HG02943 (cell line): Measurements from ENCODE around the gene RNASEH2C.
"Not testable (repeated sequence)": the region's sequence is repeated elsewhere in the genome, so short reads cannot be mapped to it uniquely, and the experiment has no call there.

Experiments used
- ATAC-seq: cut with Tn5 transposase; IDR thresholded peaks from one replicate; pipeline ENCODE4 v1.9.1; 2021; ENCODE audit warnings: mild to moderate bottlenecking, low read depth, moderate library complexity; ENCODE audit not compliant: unreplicated experiment

RNASEH2C gene

DNA sequence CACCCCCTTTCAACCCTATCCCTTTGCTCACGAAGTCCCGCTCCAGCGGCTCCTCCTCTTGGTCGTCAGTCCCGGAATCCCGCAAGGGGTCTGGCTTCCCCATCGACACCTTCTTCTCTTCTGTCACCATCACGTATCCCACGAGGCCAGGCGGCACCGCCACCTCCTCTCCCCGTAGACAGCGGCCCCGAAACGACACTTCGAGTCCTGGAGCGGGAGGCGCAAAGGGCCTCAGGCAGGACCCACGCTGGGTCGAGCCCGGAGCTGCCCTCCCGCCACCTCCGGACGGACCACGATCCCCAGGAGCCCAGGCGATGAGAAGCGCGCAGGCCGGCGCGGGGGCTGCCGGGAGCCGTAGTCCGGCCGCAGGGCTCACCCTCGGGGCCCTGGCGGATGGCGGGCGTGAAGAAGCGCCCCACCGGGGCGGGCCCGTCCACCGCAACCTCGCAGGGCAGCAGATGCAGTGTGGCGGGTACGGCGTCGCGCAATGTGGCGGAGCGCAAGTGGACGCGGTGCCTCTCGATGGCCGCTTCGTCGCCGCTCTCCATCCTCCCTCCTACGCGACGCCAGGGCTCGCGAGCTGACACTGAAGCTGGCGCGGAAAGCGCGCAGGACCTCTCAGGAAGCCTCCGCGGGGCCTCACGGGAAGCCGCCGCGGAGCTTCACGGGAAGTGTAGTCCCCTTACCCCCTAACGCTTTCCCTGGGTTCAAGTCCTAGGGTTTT is at the start of gene RNASEH2C:
RNASEH2C (minus strand) TSS at position 588 of the 724 bp plus-strand sequence; CDS start at position 548, 40 bp downstream.
- peak; percentile 55 for ATAC-seq

DNA sequence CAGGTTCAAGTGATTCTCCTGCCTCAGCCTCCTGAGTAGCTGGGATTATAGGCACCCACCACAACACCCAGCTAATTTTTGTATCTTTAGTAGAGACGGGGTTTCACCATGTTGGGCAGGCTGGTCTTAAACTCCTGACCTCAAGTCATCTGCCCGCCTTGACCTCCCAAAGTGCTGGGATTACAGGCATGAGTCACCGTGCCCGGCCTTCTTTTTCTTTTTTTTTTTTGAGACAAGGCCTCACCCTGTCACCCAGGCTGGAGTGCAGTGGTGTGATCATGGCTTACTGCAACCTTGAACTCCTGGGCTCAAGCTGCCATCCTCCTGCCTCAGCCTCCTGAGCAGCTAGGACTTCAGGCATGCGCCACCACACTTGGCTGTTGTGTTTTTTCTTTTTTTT is 47.2 kb upstream of the RNASEH2C start:
- not testable (repeated sequence) for ATAC-seq

DNA sequence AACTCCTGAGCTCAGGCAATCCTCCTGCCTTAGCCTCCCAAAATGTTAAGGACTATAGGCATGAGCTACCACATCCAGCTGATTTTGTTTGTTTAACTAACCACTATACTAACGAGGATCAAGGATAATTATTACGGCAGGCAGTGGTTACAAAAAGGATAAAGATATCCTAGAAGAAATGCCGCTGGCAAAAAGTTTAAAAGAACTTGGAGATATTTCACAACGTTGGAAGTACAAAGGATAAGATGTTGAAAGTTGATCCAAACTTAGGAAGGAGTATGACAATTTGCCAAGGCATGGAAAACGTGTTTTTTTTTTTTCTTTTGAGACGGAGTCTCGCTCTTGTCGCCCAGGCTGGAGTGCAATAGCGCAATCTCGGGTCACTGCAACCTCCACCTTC is 46.8 kb upstream of the RNASEH2C start:
- no peak for ATAC-seq

DNA sequence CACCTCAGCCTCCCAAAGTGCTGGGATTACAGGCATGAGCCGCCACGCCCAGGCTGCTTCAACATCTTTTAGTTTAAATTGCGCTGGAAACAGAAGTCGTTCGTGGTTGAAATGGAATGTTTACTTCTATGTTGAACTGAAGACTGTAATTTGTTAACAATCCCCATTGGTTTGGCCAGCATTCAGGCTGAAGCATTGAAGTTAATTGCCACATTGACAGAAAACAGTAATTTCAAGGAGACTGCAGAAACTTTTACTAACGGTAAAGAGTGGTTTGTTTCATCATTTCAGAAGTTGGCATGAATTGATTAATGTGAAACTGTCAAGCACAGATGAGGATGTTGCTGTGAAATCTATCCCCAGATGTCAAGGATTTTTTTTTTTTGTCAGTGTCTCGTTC is 45.9 kb upstream of the RNASEH2C start:
- no peak for ATAC-seq

DNA sequence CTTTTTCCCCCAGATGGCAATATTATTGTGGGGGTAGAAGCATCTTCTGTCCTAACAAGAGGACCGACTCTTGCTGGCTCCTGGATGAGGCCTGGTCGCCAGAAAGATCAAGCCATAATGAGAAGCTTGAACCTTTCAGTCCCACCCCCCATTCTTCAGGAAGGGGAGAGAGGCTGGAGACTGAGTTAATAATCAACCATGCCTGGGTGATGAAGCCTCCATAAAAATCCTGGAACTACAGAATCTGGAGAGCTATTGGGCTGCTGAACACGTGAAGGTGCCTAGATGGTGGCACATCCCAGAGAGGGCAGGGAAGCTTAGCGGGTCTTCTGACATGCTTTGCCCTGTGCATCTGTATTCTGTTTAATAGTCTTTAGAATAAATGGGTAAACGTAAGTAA is 43.8 kb upstream of the RNASEH2C start:
- no peak for ATAC-seq

DNA sequence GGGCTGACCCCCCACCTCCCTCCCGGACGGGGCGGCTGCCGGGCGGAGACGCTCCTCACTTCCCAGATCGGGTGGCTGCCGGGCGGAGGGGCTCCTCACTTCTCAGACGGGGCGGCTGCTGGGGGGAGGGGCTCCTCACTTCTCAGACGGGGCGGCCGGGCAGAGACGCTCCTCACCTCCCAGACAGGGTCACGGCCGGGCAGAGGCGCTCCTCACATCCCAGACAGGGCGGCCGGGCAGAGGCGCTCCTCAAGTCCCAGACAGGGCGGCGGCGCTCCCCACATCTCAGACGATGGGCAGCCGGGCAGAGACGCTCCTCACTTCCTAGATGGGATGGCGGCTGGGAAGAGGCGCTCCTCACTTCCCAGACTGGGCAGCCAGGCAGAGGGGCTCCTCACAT is 42.2 kb upstream of the RNASEH2C start:
- ATAC-seq, result not testable (repeated sequence)

DNA sequence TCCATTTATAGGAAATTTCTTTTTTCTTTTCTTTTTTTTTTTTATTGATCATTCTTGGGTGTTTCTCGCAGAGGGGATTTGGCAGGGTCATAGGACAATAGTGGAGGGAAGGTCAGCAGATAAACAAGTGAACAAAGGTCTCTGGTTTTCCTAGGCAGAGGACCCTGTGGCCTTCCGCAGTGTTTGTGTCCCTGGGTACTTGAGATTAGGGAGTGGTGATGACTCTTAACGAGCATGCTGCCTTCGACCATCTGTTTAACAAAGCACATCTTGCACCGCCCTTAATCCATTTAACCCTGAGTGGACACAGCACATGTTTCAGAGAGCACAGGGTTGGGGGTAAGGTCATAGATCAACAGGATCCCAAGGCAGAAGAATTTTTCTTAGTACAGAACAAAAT is 41.6 kb upstream of the RNASEH2C start:
- ATAC-seq, result not testable (repeated sequence)

DNA sequence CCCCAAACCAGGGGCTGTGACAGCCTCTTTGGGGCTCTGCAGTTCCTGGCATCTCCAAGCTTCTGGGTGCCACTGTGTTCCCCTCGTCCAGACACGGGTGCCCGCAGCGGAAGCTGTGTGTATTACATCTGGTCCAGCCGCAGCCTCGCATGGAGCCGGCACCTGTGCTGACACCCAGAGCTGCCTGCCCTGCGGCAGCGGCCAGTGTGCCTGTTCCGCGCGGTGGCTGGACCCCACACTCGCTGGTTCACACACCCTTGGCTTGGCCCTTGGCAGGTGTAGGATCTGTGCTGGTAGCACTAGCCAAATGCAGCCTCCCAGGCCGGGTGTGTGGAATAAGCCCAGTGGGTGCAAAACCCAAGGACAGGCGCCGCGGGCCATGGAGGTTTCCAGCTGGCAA is 24.5 kb upstream of the RNASEH2C start:
- no peak for ATAC-seq

DNA sequence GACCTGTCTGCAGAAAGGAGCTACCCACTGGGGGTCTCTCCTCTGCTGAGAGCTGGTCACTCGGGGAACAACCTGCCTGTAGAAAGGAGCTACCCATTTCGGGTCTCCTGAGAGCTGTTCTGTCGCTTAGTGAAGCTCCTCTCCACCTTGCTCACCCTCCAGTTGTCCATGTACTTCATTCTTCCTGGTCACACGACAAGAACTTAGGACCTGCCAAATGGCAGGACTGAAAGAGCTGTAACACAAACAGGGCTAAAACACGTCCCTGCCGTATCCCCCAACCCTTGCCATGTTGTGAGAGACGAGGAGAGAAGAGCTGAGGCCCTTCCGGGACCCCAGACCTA is 24.1 kb upstream of the RNASEH2C start:
- ATAC-seq, result no peak

DNA sequence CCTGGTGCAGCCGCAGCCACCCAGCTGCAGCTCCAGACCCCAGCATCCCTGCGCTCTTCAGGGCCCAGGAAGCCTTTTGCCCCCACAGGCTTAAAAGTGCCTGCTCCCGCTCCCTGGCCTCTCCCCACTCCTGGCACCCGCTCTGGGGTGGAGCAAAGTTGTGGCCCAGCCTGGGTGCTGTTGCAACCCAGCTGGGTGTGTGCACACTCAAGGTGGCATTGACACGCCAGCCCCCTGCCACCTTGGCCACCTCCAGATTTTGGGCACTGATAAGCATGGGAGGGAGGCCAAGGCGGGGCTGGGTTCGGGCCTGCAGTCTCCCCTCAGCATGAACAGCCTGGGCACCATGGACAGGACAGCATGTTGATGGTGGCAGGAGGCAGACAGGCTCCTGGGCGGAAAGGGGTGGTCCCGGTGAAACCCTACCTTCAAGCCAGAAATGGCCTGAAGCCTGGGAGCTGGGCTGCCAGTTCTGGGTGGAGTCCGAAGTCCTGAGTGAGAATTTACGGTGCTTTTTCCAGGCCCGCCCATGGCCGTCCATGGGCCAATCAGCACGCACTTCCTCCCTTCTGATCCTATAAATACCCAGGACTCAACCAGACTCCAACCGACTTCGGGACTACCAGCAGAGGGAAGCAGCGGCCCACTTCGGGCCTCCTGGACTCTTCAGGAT is 23.6 kb upstream of the RNASEH2C start:
- no peak for ATAC-seq

DNA sequence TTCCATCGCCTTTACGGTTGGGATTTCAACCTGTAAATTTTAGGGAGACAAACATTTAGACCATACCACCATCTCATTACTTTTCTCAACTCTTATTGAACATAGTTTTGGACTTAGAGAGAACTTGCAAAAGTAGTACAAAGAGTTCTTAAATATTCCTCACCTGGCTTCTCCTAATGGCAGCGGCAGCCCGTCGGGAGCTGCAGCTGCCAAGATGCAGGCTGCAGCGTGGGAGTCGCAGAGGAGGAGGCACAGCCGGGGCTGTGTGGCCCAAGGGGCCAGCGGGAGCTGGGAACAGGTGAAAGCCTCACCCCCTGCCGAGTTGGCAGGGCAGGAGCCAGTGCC is 23.1 kb upstream of the RNASEH2C start:
- ATAC-seq, result no peak

DNA sequence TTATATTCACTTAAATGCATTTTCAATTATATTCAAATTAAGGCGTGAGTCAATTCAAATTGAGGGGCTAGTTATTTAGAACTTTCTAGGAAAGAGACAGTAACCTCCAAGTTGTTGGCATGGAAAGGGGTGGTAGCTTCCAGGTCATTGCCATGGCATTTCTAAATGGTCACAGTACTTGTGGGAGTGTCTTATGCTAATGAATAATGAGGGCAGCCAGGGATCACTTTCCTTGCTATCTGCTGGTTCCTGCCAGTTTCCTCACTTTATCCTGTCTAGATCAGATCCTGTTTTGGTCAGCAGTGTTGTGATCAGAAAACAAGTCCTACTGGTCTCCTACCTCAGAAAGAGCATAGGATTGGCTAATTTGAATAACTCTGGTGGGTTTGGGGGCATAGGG is 21.8 kb upstream of the RNASEH2C start:
- ATAC-seq, result no peak

DNA sequence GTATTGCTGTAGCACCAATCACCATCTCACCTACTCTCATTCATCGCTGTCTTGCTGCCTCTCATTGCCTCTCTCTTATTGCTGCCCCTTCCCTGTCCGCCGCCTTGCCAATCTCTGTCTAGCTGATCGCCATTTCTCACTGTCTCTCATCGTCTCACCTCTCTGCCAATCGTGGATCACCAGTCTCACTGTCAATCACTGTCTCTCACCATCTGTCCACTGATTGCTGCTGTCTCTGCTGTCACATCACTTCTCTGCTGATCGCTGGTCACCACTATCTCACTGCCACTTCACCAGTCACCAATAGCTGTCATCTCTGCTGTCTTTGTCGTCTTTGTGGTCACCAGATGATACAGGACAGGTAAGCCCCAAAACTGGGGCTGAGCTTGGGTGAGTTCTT is 20.6 kb upstream of the RNASEH2C start:
- no peak for ATAC-seq

DNA sequence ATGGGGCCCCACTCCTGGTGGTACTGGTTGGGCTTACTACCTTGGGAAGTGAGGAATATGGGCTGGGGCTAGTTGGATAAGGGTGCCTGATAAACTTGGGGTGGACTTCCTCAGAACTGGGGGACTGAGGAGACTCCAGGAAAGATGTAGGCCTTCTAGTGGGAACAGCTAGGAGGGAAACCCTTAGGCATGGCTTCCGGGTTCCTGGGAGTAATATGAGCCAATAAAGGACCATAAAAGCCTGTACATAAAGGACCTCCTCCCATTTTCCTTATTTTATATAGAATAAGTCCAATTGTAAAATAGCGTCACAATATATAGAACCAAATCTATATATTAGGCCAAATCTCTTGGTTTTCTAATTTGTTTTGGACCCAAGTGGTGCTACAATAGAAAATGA is 18.4 kb upstream of the RNASEH2C start:
- ATAC-seq, result no peak

DNA sequence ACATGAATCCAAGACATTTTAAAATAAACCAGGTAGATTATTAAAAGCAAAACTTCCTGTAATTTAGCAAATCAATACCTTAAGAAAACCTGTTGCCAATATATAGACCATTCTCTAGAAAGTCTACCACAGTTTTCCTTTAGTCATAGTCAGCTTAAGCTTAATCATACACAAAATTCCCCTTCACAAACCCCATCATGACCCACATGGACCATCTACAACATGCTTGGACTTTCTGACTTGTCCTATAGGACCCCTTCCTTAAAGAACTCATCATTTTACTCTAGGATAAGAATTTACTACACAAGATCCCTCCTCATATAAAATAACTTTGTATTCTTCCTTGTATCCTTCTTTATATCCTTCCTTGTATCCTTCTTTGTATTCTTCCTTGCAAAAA is 16.2 kb upstream of the RNASEH2C start:
- no peak for ATAC-seq

DNA sequence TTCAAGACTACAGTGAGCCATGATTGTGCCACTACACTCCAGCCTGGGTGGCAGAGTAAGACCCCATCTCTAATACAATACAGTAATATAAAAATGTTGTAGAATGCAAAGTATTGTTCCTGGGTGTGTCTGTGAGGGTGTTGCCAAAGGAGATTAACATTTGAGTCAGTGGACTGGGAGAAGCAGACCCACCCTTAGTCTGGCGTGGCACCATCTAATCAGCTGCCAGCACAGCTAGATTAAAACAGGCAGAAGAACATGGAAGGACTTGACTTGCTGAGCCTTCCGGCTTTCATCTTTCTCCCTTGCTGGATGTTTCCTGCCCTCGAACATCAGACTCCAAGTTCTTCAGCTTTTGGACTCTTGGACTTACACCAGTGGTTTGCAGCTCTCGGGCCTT is 14.5 kb upstream of the RNASEH2C start:
- not testable (repeated sequence) for ATAC-seq

DNA sequence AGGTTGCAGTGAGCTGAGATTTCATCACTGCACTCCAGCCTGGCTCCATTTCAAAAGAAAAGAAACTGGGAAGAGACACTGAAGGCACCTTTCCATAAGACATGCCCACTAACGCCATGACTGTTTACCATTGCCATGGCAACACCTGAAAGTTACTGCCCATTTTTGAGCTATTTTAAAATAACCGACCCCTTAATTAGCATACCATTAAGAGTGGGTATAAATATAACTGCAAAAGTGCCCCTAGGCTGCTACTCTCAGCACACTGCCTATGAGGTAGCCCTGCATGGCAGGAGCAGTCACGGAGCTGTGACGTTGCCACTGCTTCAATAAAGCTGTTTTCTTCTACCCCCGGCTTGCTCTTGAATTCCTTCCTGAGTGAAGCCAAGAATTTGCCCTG is 9.9 kb upstream of the RNASEH2C start:
- no peak for ATAC-seq

DNA sequence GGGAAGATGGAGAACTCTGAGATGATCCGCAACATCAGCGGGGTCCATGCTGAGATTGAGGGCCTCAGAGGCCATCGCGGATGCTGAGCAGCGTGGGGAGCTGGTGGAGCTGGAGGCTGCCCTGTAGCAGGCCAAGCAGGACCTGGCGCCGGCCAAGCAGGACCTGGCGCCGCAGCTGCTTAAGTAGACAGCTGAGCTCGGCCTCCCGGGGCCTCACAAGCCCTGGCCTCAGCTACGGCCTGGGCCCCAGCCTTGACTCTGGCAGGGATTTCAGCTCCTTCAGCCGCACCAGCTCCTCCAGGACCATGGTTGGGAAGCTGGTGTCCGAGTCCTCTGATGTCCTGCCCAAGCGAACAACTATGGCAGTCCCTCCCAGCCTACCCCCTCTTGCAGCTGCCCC is 7.3 kb upstream of the RNASEH2C start:
- no peak for ATAC-seq

DNA sequence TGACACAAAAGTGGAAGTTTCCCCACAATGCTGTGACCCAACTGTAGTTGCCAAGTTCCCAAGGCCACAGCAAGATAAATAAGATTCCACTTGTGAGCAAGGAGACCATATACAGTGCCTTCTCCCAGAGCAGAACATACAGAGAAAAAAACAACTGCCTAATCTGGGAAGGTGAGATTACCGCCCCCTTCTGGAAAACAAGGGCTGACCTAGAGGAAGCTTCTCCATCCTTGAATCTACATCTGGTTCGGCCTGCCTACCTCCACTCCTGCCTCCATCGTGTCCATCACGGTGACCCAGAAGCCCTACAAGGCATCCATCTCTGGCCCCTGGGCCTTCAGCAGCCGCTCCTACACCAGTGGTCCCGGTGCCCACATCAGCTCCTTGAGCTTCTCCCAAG is 6.1 kb upstream of the RNASEH2C start:
- ATAC-seq, result no peak

DNA sequence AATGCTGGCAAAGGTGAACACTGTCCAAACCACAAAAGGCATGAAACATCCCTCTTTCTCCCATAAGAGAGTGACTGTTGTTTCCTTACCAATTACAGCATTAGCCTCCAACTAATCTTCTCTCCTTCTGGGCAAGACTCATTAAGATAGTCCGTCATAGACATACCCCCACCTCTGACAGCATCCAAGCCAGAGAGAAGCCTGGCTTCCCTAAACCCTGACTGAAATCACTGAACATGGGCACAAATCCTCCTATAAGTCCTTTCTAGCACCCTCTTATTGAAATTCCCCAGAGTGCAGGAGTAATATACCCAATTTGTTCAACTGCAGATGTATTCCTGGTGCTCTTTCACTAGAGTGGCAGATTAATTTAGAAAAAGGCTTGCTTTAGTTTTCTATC is 1.7 kb upstream of the RNASEH2C start:
- no peak for ATAC-seq

DNA sequence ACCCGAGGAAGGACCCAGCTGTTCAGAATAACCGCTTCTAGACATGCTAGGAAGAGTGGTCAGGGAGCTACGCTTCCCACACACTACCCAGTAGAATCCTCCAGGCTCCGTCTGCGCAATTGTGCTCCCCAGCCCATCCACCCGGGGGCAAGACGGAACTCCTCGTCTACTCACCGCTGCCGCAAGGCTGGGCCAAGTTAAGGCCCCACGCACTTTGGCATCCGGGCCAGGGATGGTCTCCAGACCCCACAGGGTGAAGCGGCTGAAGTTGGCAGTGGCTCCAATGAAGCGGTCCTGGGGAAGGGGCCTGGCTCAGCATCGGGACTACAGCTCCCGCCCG is 757 bp downstream of the RNASEH2C start:
- peak; percentile 4 for ATAC-seq

DNA sequence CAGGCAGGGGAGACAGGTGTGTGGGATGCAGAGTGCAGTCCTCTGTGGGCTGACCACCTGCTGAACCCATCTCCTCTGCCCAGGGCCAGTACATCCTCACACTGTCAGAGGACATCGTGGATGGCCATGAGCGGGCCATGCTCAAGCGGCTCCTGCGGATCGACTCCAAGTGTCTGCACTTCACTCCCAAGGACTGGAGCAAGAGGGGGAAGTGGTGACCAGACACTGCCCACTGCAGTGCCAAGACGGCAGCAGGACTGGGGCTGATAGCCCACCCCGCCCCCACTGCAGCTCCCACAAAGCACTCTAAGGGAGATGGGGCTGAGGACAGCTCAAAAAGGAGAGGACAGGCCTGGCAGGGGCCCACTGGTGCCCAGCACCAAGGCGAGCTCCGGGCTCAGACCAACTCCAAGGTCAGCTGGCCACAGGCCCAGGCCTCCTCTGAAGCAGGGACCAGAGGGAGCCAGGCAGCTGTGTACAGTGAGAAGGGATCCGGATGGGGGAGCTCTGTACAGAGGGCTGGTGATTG is 1.6 kb downstream of the RNASEH2C start:
- no peak for ATAC-seq
